ENCODE measurements around the gene ABTB1.

DNA sequence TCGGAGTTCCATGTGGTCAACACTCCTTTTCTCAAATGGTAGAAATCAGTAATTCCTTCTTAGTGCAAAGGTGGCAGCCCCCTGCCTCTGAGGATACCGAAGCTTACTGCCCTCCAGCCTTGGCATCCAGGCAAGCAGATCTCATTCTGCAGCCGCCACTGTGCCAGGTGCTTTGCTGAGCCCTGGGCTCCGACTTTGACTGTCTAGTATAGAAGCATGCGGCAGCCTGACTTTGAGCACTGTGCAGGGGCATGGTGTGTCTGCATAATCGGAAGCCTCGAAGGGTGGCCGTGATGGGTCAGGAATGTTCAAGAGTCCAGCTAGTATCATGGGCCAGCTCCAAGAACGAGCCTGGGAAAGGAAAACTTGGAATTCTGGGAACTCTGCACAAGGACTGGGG lies 39.7 kb downstream of the ABTB1 start:
- TF ChIP-seq, protein P1, sequence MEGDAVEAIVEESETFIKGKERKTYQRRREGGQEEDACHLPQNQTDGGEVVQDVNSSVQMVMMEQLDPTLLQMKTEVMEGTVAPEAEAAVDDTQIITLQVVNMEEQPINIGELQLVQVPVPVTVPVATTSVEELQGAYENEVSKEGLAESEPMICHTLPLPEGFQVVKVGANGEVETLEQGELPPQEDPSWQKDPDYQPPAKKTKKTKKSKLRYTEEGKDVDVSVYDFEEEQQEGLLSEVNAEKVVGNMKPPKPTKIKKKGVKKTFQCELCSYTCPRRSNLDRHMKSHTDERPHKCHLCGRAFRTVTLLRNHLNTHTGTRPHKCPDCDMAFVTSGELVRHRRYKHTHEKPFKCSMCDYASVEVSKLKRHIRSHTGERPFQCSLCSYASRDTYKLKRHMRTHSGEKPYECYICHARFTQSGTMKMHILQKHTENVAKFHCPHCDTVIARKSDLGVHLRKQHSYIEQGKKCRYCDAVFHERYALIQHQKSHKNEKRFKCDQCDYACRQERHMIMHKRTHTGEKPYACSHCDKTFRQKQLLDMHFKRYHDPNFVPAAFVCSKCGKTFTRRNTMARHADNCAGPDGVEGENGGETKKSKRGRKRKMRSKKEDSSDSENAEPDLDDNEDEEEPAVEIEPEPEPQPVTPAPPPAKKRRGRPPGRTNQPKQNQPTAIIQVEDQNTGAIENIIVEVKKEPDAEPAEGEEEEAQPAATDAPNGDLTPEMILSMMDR (conservative IDR thresholded peaks at IDR 0.05 in 1 of 2, IDR thresholded peaks at IDR 0.05 in 1 of 2; ENCODE audit: low read depth in 1 of 2, low read length in 2 of 2) = no peak
- no peak for TF ChIP-seq EZH2 (IDR thresholded peaks at IDR 0.05; ENCODE audit: low read length, missing control alignments)

Data from fibroblast of lung (primary cell).